ENCODE measurements around the gene GRB10. TPM values are rescaled to one million over a fixed set of nuclear protein-coding genes. Genes with fewer than 3 reads are reported as not detected.

GRB10 gene
- total and polyA plus RNA-seq, 2 donors (not counting 3 experiments of a cell fraction or from before 2014, with no cell fraction given), result 43.7 to 240 TPM

GRCh38 chr7:50693455-50694130 is 89.1 kb downstream of the GRB10 start:
- Histone ChIP-seq H3K79me2 (ENCODE audit: control insufficient read depth, insufficient read depth, low read length) (peaks cover 79% of the 10 kb centered on the region), H2AFZ (ENCODE audit: low read depth, low read length) (no peak overlapping the region), H3K4me3 (replicated peaks in 1 of 3; ENCODE audit: insufficient read depth in 1 of 3, low read depth in 1 of 3, low read length in 3 of 3) (no peak overlapping the region), H3K9me3 (replicated peaks; ENCODE audit: control insufficient read depth, insufficient read depth, low read length) (no peaks in the 10 kb centered on the region), H3K36me3 (ENCODE audit: control insufficient read depth in 2 of 2, extremely low read depth in 1 of 2, insufficient read depth in 2 of 2, low read length in 2 of 2) (peaks cover 4 to 15% of the 10 kb centered on the region in 2 experiments), H3K9me1 (replicated peaks; ENCODE audit: control insufficient read depth, extremely low read depth, insufficient read depth, low read length) (no peaks in the 10 kb centered on the region), H3K9ac (replicated peaks; ENCODE audit: extremely low read depth, insufficient read depth, low read length) (no peak overlapping the region), H4K20me1 (replicated peaks; ENCODE audit: control insufficient read depth, extremely low read depth, insufficient read depth, low read length) (no peaks in the 10 kb centered on the region), H3K27me3 (ENCODE audit: control insufficient read depth in 2 of 2, insufficient read depth in 2 of 2, low read length in 2 of 2) (no peaks in the 10 kb centered on the region), H3K4me2 (ENCODE audit: insufficient read depth, low read length) (no peak overlapping the region), H3K4me1 (ENCODE audit: control insufficient read depth, extremely low read depth, insufficient read depth, low read length) (peaks cover 16% of the 10 kb centered on the region), H3K27ac (ENCODE audit: insufficient read depth, low read depth, low read length) (no peak overlapping the region)
- no TSS peak for BruUV-seq (replicated peaks)
- ChIA-PET POLR2A (no interaction called here), CTCF (interaction anchor here (0.8 to 1.0 kb wide), 2 partner anchors 9 to 448 kb away, joined by 3 to 6 read pairs; no protein-coding TSS in a partner anchor)
- dilution Hi-C loops (cut with MboI; ENCODE audit: extremely low pct_ligation_motif_present, low sequenced_read_pairs) (no loop called here), intact Hi-C loops (cut with micrococcal nuclease) (no loop called here)
- DNase-seq (ENCODE audit: low read depth, low spot score) (peak; percentile 65), FAIRE-seq (peak; percentile 68)
- TF ChIP-seq POLR2AphosphoS5 (IDR thresholded peaks at IDR 0.05; ENCODE audit: insufficient read depth, low read depth, low read length), result no peak
- no peak for TF ChIP-seq FOS (IDR thresholded peaks at IDR 0.05; ENCODE audit: borderline replicate concordance, insufficient read depth, low read length)
- TF ChIP-seq MYC (IDR thresholded peaks at IDR 0.05; ENCODE audit: low read depth, low read length), result no peak
- TF ChIP-seq JUN (IDR thresholded peaks at IDR 0.05; ENCODE audit: borderline replicate concordance, insufficient read depth, insufficient read length, low read depth), result no peak
- TF ChIP-seq MAX (IDR thresholded peaks at IDR 0.05; ENCODE audit: insufficient read depth, insufficient read length), result no peak
- no peak for TF ChIP-seq EZH2 (IDR thresholded peaks at IDR 0.05; ENCODE audit: borderline replicate concordance, low read depth, low read length, severe bottlenecking)
- no peak for TF ChIP-seq POLR2A (IDR thresholded peaks at IDR 0.05; ENCODE audit: low read depth, low read length)
- no peak for TF ChIP-seq CTCF (IDR thresholded peaks at IDR 0.05; ENCODE audit: extremely low read depth in 1 of 2, insufficient read depth in 1 of 2, low read depth in 1 of 2, low read length in 2 of 2)
- no peak for TF ChIP-seq GATA2 (IDR thresholded peaks at IDR 0.05; ENCODE audit: insufficient read depth, insufficient read length, low read depth, low read length)

Data from endothelial cell of umbilical vein (primary cell).